Testis (tissue), 3 donors: ENCODE results near the gene EEF1A2. TPM values are rescaled to one million over a fixed set of nuclear protein-coding genes. Genes with fewer than 3 reads are reported as not detected.

Experiments
- DNase-seq: peaks from one replicate; pipeline ENCODE4 v3.0.0-alpha.2; 2019
- H3K27ac ChIP-seq, 2 donors: fragments of 200-600 bp; sonication (generic); one replicate each; pipeline ENCODE4 v1.5.1; 2019
- H3K27me3 ChIP-seq: fragments of 200-600 bp; sonication (generic); one replicate; pipeline ENCODE4 v1.5.1; 2019
- H3K36me3 ChIP-seq: fragments of 200-600 bp; sonication (generic); one replicate; pipeline ENCODE4 v1.5.1; 2017; ENCODE audit warnings: low read depth; ENCODE audit errors: missing control alignments
- H3K4me1 ChIP-seq: fragments of 200-600 bp; sonication (generic); one replicate; pipeline ENCODE4 v1.5.1; 2019
- H3K4me3 ChIP-seq, 2 donors: fragments of 200-600 bp; sonication (generic); one replicate each; pipeline ENCODE4 v1.5.1; 2017 to 2019
- H3K9me3 ChIP-seq: fragments of 200-600 bp; sonication (generic); one replicate; pipeline ENCODE4 v1.5.1; 2017
- CTCF ChIP-seq, 3 experiments: fragments of 450-650 bp in 2 of 3; fragments of 200-600 bp in 1 of 3; sonication (generic) in 1 of 3; IDR thresholded peaks; one replicate each; pipeline ENCODE4 v1.5.1; 2016 to 2019; ENCODE audit warnings: antibody characterized with exemption in 3 of 3, mild to moderate bottlenecking in 2 of 3, moderate library complexity in 1 of 3
- POLR2A ChIP-seq: fragments of 450-650 bp; IDR thresholded peaks from one replicate; pipeline ENCODE4 v1.6.1; 2017; ENCODE audit warnings: antibody characterized with exemption, mild to moderate bottlenecking, moderate library complexity
- WGBS, 2 donors: methylation state at CpG; one replicate each; pipeline ENCODE4 v1.1.5; 2018; 5-methylcytosine and 5-hydroxymethylcytosine counted together
- intact Hi-C: fragments of 100-400 bp; cut with DNase I; formaldehyde crosslinking; loops from one replicate; pipeline ENCODE4 v1.15.1; 2023; ENCODE audit warnings: low total_unique reads
- polyA plus RNA-seq: library from polyadenylated mRNA; stranded (reverse); fragments of 350-450 nt; fragmentation: Illumina TruSeq; extraction: RNeasy Lipid Tissue Mini Kit (QIAGEN cat#74804); gene quantifications from one replicate; pipeline ENCODE4 v1.2.3, GENCODE V29; 2014; ENCODE audit warnings: low read depth, low replicate concordance; ENCODE audit not compliant: insufficient read depth
- total RNA-seq, 2 donors: library from RNA; depleted of rRNA; stranded (reverse); fragments of >200 nt; gene quantifications; one replicate each; pipeline ENCODE4 v1.2.3, GENCODE V29; 2016

Gene EEF1A2
- total and polyA plus RNA-seq, 3 donors from 2014 or later: 9.8 to 19.1 (median 15.9) TPM

- intact Hi-C loops: no loop called here
- no peaks in the 10 kb centered on the region for H3K9me3 ChIP-seq
- WGBS, 2 donors: 50 to 61% methylated on average over 5 to 13 of the region's 13 CpGs
- no peaks in the 10 kb centered on the region for H3K36me3 ChIP-seq
- TF ChIP-seq CTCF (IDR thresholded peaks at IDR 0.05) (no peak), POLR2A (no peak)
- H3K4me1 ChIP-seq: peaks cover 18% of the 10 kb centered on the region
- H3K27ac ChIP-seq: no peak overlapping the region
- H3K4me3 ChIP-seq: peak overlapping the region in 1 of 2 donors; percentile 75
- DNase-seq: no peak
- H3K27me3 ChIP-seq: no peaks in the 10 kb centered on the region
Measured at GRCh38 chr20:63522091-63522868, 23.4 kb upstream of the EEF1A2 start.

DNA sequence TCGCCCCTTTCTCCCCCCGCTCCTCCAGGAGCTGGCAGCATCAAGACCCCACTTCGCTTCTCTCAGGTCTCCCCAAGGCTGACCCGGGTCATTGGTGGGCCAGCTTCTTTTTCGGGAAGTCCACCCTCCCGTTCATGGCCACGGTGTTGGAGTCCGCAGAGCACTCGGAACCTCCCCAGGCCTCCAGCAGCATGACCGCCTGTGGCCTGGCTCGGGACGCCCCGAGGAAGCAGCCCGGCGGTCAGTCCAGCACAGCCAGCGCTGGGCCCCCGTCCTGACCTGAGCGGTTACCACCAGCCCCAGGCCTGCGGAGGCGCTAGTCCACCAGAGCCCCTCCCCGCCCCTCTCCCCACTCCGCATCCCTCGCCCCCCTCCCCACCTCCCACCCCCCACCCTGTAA, 22.7 kb upstream of the EEF1A2 start:
- no peak for DNase-seq
- peaks cover 18% of the 10 kb centered on the region for H3K4me1 ChIP-seq
- no peaks in the 10 kb centered on the region for H3K9me3 ChIP-seq
- 9% methylated on average over 23 of the region's 23 CpGs; no CpG with 5 or more reads in 1 of the 2 donors for WGBS, 2 donors
- no peaks in the 10 kb centered on the region for H3K36me3 ChIP-seq
- peak overlapping the region; percentile 82 to 91 for H3K27ac ChIP-seq
- no peaks in the 10 kb centered on the region for H3K27me3 ChIP-seq
- no peak for TF ChIP-seq POLR2A
- no peak for TF ChIP-seq CTCF (IDR thresholded peaks at IDR 0.05)
- peak overlapping the region; percentile 75 to 90 for H3K4me3 ChIP-seq
- intact Hi-C loops: no loop called here

DNA sequence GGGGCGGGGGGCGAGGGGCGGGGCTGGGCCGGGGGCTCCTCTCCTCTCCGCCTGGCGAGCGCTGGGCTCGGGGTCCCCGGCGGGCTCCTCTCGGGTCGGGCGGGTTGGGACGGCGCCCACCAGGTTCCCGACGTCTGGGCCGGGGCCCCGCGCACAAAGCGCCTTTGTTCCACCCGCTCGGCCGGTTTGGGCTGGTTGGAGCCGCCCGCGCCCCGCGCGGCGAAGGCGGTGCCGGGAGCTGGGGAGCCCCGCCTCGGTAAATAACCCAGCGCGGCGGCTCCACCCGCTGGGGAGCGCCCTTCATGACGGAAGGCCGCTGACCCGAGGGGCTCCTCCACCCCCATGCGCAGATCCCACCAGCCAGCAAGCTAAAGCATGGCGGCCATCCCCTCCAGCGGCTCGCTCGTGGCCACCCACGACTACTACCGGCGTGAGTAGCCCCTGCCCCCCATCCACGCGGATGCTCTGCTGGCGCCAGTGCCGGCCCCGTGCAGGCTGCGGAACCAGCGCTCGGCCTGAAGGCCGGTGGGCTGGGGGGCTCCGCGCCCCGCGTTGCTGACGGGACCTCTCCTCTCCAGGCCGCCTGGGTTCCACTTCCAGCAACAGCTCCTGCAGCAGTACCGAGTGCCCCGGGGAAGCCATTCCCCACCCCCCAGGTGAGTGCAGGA, 22.2 kb upstream of the EEF1A2 start:
- no peaks in the 10 kb centered on the region for H3K27me3 ChIP-seq
- no peaks in the 10 kb centered on the region for H3K9me3 ChIP-seq
- peak; percentile 65 for DNase-seq
- H3K36me3 ChIP-seq: no peaks in the 10 kb centered on the region
- intact Hi-C loops: no loop called here
- H3K27ac ChIP-seq: peak overlapping the region; percentile 82 to 91
- peak overlapping the region; percentile 75 to 90 for H3K4me3 ChIP-seq
- TF ChIP-seq POLR2A: no peak
- peaks cover 18% of the 10 kb centered on the region for H3K4me1 ChIP-seq
- WGBS, 2 donors: 1% methylated on average over 43 of the region's 68 CpGs; no CpG with 5 or more reads in 1 of the 2 donors

DNA sequence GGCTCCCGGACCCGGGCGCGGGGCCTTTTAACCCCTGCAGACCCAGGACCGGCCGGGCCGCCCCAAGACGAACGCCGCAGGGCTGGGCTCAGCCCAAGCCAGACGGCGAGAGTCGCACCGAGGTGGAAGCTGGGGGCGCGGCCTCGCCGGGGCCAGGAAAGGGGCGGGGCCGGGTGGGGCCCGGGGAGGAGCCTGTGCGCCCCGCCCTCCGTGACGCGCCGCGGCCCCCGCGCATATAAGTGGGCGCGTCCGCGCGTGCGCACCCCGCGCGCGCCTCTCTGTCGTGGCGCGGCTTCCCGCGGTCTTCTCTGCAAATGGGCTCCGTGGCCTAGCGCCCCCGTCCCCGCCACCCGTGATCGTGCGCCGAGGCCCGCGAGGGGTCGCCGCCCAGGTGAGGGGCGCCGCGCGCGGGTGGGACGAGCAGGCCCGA, 21.6 kb upstream of the EEF1A2 start, which contains the start of gene PPDPF:
PPDPF (plus strand) TSS at position 262 of the 430 bp plus-strand sequence. CDS start 544 bp downstream, outside the sequence.
- peak; percentile 89 for DNase-seq
- no CpG with 5 or more reads among the region's 64 CpGs for WGBS, 2 donors
- no peak for TF ChIP-seq CTCF (IDR thresholded peaks at IDR 0.05)
- TF ChIP-seq POLR2A: peak; percentile 78
- no peaks in the 10 kb centered on the region for H3K36me3 ChIP-seq
- intact Hi-C loops: no loop called here
- no peaks in the 10 kb centered on the region for H3K27me3 ChIP-seq
- H3K4me1 ChIP-seq: peaks cover 18% of the 10 kb centered on the region
- H3K4me3 ChIP-seq: peak within 1 kb of the TSS; percentile 75 to 90
- H3K9me3 ChIP-seq: no peaks in the 10 kb centered on the region
- peak within 1 kb of the TSS; percentile 82 to 91 for H3K27ac ChIP-seq
